HepG2 (cell line): ENCODE results near the gene NSD1. TPM values are rescaled to one million over a fixed set of nuclear protein-coding genes. Genes with fewer than 3 reads are reported as not detected.

Experiments used
- ATAC-seq: fragments of 200-7000 bp; cut with Tn5 transposase; 3 replicates; pipeline ENCODE4 v1.9.1; 2020; ENCODE audit warnings: mild to moderate bottlenecking, moderate library complexity
- BruUV-seq: library from RNA; stranded (reverse); fragments of 400-500 nt; replicated peaks from 2 replicates; lab custom pipeline; 2021; lab: Mats Ljungman, UMichigan
- CTCF ChIA-PET: fragments of 300-600 bp; formaldehyde crosslinking; extraction: SDS; loops from one replicate; lab custom pipeline; 2021; ENCODE audit warnings: low total read pairs, inconsistent platforms, low intra/inter-chr PET ratio; lab: Yijun Ruan, JAX
- POLR2A ChIA-PET: fragments of 350-600 bp; sonication (Branson Sonifier 250); formaldehyde crosslinking; loops from one replicate; lab custom pipeline; 2020; ENCODE audit warnings: antibody characterized with exemption, inconsistent platforms; lab: Yijun Ruan, JAX
- DNase-seq: peaks from one replicate; pipeline ENCODE4 v3.0.0-alpha.2; 2015; ENCODE audit warnings: low spot score
- FAIRE-seq: peaks from 3 replicates; lab custom pipeline; 2011; peaks lifted over from hg19 to GRCh38; lab: Jason Lieb, UNC
- H2AFZ ChIP-seq: one replicate; pipeline ENCODE4 v1.6.1; 2011; ENCODE audit warnings: low read length, inconsistent platforms
- H3K27ac ChIP-seq: fragments of 300-600 bp; 3 replicates; pipeline ENCODE4 v1.8.0; 2011; ENCODE audit warnings: mixed run types, mild to moderate bottlenecking, mixed read lengths, low read length, inconsistent platforms; ENCODE audit not compliant: insufficient read depth; ENCODE audit errors: extremely low read length
- H3K27me3 ChIP-seq, 2 experiments: fragments of 200-600 bp in 1 of 2; 2 replicates in 1 of 2; 3 replicates in 1 of 2; pipeline versions ENCODE4 v1.6.0 to v1.8.0; 2011; ENCODE audit warnings: low read length in 2 of 2, mild to moderate bottlenecking in 2 of 2, moderate library complexity in 2 of 2, inconsistent platforms in 1 of 2; ENCODE audit not compliant: insufficient read depth in 2 of 2, control insufficient read depth in 1 of 2
- H3K36me3 ChIP-seq, 2 experiments: fragments of 200-600 bp in 1 of 2; replicated peaks in 1 of 2; 2 replicates in 1 of 2; 3 replicates in 1 of 2; pipeline versions ENCODE4 v1.5.1 to v1.8.0; 2011; ENCODE audit warnings: low read length in 2 of 2, inconsistent platforms in 1 of 2; ENCODE audit not compliant: insufficient read depth in 2 of 2, control insufficient read depth in 1 of 2
- H3K4me1 ChIP-seq: 2 replicates; pipeline ENCODE4 v1.5.1; 2012; ENCODE audit warnings: low read length, inconsistent platforms; ENCODE audit not compliant: insufficient read depth
- H3K4me2 ChIP-seq: 2 replicates; pipeline ENCODE4 v1.6.0; 2011; ENCODE audit warnings: low read depth, low read length, inconsistent platforms
- H3K4me3 ChIP-seq, 3 experiments: fragments of 200-600 bp in 1 of 3; sonication (generic), shearing (Covaris generic) in 1 of 3; replicated peaks in 1 of 3; 2 replicates each; pipeline ENCODE4 v1.5.1; 2011 to 2016; ENCODE audit warnings: low read length in 3 of 3, inconsistent platforms in 2 of 3, low read depth in 2 of 3, mild to moderate bottlenecking in 2 of 3, control low read depth in 1 of 3, mixed read lengths in 1 of 3; ENCODE audit not compliant: insufficient read depth in 1 of 3
- H3K79me2 ChIP-seq: one replicate; pipeline ENCODE4 v1.6.1; 2011; ENCODE audit warnings: low read length, inconsistent platforms; ENCODE audit not compliant: insufficient read depth
- H3K9ac ChIP-seq: 2 replicates; pipeline ENCODE4 v1.6.0; 2011; ENCODE audit warnings: mild to moderate bottlenecking, low read depth, low read length, inconsistent platforms; ENCODE audit not compliant: insufficient read depth
- H3K9me3 ChIP-seq: 2 replicates; pipeline ENCODE4 v1.5.1; 2012; ENCODE audit warnings: mild to moderate bottlenecking, low read length
- H4K20me1 ChIP-seq: 2 replicates; pipeline ENCODE4 v1.6.0; 2011; ENCODE audit warnings: inconsistent platforms, mild to moderate bottlenecking, low read length, moderate library complexity; ENCODE audit not compliant: insufficient read depth
- ASH2L ChIP-seq: fragments of 300-600, 200-600 bp; sonication (generic); IDR thresholded peaks from 2 replicates; pipeline ENCODE4 v1.7.0; 2017; ENCODE audit warnings: low read depth, mild to moderate bottlenecking, moderate library complexity, mixed read lengths, low read length; ENCODE audit not compliant: insufficient read length
- FOXA1 ChIP-seq, 2 experiments: fragments of 450-650 bp in 1 of 2; sonication (generic) in 1 of 2; formaldehyde crosslinking in 1 of 2; IDR thresholded peaks; 2 replicates each; pipeline versions ENCODE4 v1.4.0 to v1.6.1; 2016 to 2020; ENCODE audit warnings: missing genetic modification reagents in 1 of 2
- KDM5A ChIP-seq: fragments of 200-600 bp; sonication (generic); IDR thresholded peaks from 2 replicates; pipeline ENCODE4 v1.7.0; 2018; ENCODE audit warnings: antibody characterized with exemption, mild to moderate bottlenecking, low read length, borderline replicate concordance
- MXD4 ChIP-seq: IDR thresholded peaks from 2 replicates; pipeline ENCODE4 v1.6.1; 2016; ENCODE audit warnings: mild to moderate bottlenecking, missing biosample characterization, missing genetic modification reagents
- RARG ChIP-seq: sonication (generic); formaldehyde crosslinking; IDR thresholded peaks from 2 replicates; pipeline ENCODE4 v1.4.0; 2020; ENCODE audit warnings: low read depth, mild to moderate bottlenecking, missing genetic modification reagents
- SMAD1 ChIP-seq: sonication (generic); formaldehyde crosslinking; IDR thresholded peaks from 2 replicates; pipeline ENCODE4 v1.4.0; 2020; ENCODE audit warnings: missing genetic modification reagents, low read depth, mild to moderate bottlenecking, borderline replicate concordance
- TOPORS ChIP-seq: sonication (generic); formaldehyde crosslinking; IDR thresholded peaks from 2 replicates; pipeline ENCODE4 v1.8.0; 2023; ENCODE audit warnings: mild to moderate bottlenecking, missing genetic modification reagents
- YEATS4 ChIP-seq: sonication (generic); formaldehyde crosslinking; IDR thresholded peaks from 2 replicates; pipeline ENCODE4 v1.4.0; 2020; ENCODE audit warnings: missing genetic modification reagents, borderline replicate concordance
- ZFY ChIP-seq: sonication (generic); formaldehyde crosslinking; IDR thresholded peaks from 2 replicates; pipeline ENCODE4 v1.4.0; 2020; ENCODE audit warnings: missing genetic modification reagents
- ZNF337 ChIP-seq: sonication (generic); formaldehyde crosslinking; IDR thresholded peaks from 2 replicates; pipeline ENCODE4 v1.5.1; 2020; ENCODE audit warnings: missing genetic modification reagents, low read depth, mild to moderate bottlenecking, borderline replicate concordance
- ZNF567 ChIP-seq: sonication (generic); formaldehyde crosslinking; IDR thresholded peaks from 2 replicates; pipeline ENCODE4 v1.8.1; 2023; ENCODE audit warnings: mild to moderate bottlenecking, missing genetic modification reagents, borderline replicate concordance
- ZNF816 ChIP-seq: sonication (generic); formaldehyde crosslinking; IDR thresholded peaks from 2 replicates; pipeline ENCODE4 v1.8.0; 2022; ENCODE audit warnings: missing genetic modification reagents, mild to moderate bottlenecking, borderline replicate concordance
- ZNF850 ChIP-seq: sonication (generic); formaldehyde crosslinking; conservative IDR thresholded peaks from 2 replicates; pipeline ENCODE4 v1.9.0; 2021; ENCODE audit warnings: mild to moderate bottlenecking, missing genetic modification reagents
- WGBS: methylation state at CpG from one replicate; pipeline ENCODE4 v1.1.6; 2017; ENCODE audit warnings: low lambda C conversion rate; 5-methylcytosine and 5-hydroxymethylcytosine counted together
- in situ Hi-C: cut with HindIII; loops from 2 replicates; pipeline ENCODE4 v1.10.0; 2017; ENCODE audit warnings: low pct_unique_long_range_greater_than_20kb; ENCODE audit not compliant: extremely low pct_ligation_motif_present
- intact Hi-C: fragments of 100-400 bp; cut with micrococcal nuclease; formaldehyde crosslinking; loops from one replicate; pipeline ENCODE4 v1.10.0; 2022; ENCODE audit not compliant: unreplicated experiment
- polyA plus RNA-seq, 8 experiments: library from polyadenylated mRNA; depleted of rRNA in 3 of 8; stranded (reverse) in 7 of 8; unstranded in 1 of 8; fragments of >200 nt; fragmentation: Illumina TruSeq in 4 of 8; extraction: Trizol in 4 of 8; gene quantifications; 2 replicates each; pipeline versions ENCODE4 v1.2.1 to v1.2.3, GENCODE V29; 2011 to 2016; ENCODE audit warnings: low read depth in 4 of 8, missing spikeins in 1 of 8, mixed read lengths in 1 of 8; ENCODE audit not compliant: insufficient read depth in 1 of 8
- total RNA-seq, 5 experiments: library from RNA; depleted of rRNA; stranded (reverse); fragments of >200 nt; fragmentation: Illumina TruSeq; extraction: Trizol; gene quantifications; 2 replicates each; pipeline ENCODE4 v1.2.3, GENCODE V29; 2016; ENCODE audit warnings: low read depth in 1 of 5
- TF ChIP-seq, protein P1 (sequence below): sonication (generic); formaldehyde crosslinking; IDR thresholded peaks from 2 replicates; pipeline ENCODE4 v1.4.0; 2020; ENCODE audit warnings: missing genetic modification reagents
- TF ChIP-seq, protein P2 (sequence below): sonication (generic); formaldehyde crosslinking; IDR thresholded peaks from 2 replicates; pipeline ENCODE4 v1.8.1; 2022; ENCODE audit warnings: mild to moderate bottlenecking, missing genetic modification reagents
- TF ChIP-seq, protein P3 (sequence below): sonication (generic); formaldehyde crosslinking; IDR thresholded peaks from 2 replicates; pipeline ENCODE4 v1.5.0; 2020; ENCODE audit warnings: missing genetic modification reagents

The NSD1 gene
- total and polyA plus RNA-seq, 2 of the 13 experiments (the other 11 are each of a cell fraction or from before 2014, with no cell fraction given), result 0.01 to 0.09 TPM

DNA sequence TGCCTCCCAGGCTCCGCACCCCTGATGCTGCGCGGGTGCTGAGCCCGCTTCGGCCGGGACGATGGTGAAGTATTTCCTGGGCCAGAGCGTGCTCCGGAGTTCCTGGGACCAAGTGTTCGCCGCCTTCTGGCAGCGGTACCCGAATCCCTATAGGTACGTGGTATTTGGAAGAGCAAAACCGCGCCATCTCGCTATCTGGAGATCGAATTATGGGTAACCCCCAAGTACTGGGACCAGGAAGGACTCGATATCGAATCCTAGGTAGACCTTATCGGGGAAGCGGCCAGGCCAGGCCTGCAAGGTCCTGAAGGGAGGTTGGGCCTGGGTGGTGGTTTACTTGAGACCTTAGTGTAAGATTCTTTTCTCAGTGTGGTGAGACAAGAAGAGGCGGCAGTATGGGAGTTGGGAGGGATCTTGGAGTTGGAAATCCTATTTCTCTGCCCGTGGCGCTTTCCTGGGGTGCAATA is 170.4 kb downstream of the NSD1 start:
- intact Hi-C loops (loop anchor here (2.0 kb wide), 1 partner anchor 189 kb away; no protein-coding TSS in a partner anchor), in situ Hi-C loops (loop anchor here (5.0 kb wide), 1 partner anchor 192 kb away; no protein-coding TSS in a partner anchor)
- ChIA-PET CTCF (no interaction called here), POLR2A (interaction anchor here (0.9 to 1.7 kb wide), 3 partner anchors 48 to 190 kb away, joined by 3 to 7 read pairs (median 4); no protein-coding TSS in a partner anchor)
- DNase-seq (no peak), FAIRE-seq (no peak), ATAC-seq (no peak)
- H3K4me3 ChIP-seq, result peak overlapping the region; percentile 76 to 97 (median 85)
- H3K79me2 ChIP-seq, result peaks cover 31% of the 10 kb centered on the region
- no peaks in the 10 kb centered on the region for H3K9me3 ChIP-seq
- H3K27ac ChIP-seq, result peak overlapping the region; percentile 78
- peak overlapping the region; percentile 87 for H3K9ac ChIP-seq
- H3K27me3 ChIP-seq, result no peaks in the 10 kb centered on the region; a peak in 1 of 5 replicates
- BruUV-seq, result no TSS peak
- no peak overlapping the region for H2AFZ ChIP-seq
- H3K36me3 ChIP-seq, result peaks cover 7 to 36% of the 10 kb centered on the region in 2 experiments
- H3K4me1 ChIP-seq, result peaks cover 30% of the 10 kb centered on the region
- 0% methylated on average over 7 of the region's 25 CpGs for WGBS
- peaks cover 19% of the 10 kb centered on the region for H4K20me1 ChIP-seq
- H3K4me2 ChIP-seq, result peak overlapping the region; percentile 85
- TF ChIP-seq, protein P1, sequence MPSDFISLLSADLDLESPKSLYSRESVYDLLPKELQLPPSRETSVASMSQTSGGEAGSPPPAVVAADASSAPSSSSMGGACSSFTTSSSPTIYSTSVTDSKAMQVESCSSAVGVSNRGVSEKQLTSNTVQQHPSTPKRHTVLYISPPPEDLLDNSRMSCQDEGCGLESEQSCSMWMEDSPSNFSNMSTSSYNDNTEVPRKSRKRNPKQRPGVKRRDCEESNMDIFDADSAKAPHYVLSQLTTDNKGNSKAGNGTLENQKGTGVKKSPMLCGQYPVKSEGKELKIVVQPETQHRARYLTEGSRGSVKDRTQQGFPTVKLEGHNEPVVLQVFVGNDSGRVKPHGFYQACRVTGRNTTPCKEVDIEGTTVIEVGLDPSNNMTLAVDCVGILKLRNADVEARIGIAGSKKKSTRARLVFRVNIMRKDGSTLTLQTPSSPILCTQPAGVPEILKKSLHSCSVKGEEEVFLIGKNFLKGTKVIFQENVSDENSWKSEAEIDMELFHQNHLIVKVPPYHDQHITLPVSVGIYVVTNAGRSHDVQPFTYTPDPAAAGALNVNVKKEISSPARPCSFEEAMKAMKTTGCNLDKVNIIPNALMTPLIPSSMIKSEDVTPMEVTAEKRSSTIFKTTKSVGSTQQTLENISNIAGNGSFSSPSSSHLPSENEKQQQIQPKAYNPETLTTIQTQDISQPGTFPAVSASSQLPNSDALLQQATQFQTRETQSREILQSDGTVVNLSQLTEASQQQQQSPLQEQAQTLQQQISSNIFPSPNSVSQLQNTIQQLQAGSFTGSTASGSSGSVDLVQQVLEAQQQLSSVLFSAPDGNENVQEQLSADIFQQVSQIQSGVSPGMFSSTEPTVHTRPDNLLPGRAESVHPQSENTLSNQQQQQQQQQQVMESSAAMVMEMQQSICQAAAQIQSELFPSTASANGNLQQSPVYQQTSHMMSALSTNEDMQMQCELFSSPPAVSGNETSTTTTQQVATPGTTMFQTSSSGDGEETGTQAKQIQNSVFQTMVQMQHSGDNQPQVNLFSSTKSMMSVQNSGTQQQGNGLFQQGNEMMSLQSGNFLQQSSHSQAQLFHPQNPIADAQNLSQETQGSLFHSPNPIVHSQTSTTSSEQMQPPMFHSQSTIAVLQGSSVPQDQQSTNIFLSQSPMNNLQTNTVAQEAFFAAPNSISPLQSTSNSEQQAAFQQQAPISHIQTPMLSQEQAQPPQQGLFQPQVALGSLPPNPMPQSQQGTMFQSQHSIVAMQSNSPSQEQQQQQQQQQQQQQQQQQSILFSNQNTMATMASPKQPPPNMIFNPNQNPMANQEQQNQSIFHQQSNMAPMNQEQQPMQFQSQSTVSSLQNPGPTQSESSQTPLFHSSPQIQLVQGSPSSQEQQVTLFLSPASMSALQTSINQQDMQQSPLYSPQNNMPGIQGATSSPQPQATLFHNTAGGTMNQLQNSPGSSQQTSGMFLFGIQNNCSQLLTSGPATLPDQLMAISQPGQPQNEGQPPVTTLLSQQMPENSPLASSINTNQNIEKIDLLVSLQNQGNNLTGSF (CRISPR knock-in tag), result peak; percentile 5; the same call in 1 of the 2 replicates
- TF ChIP-seq SMAD1 (CRISPR knock-in tag), result 0 out of 2 replicates have a peak, but pooled peaks have one; percentile 4
- TF ChIP-seq MXD4 (CRISPR knock-in tag), result 0 out of 2 replicates have a peak, but pooled peaks have one; percentile 10
- TF ChIP-seq ZNF816, result peak; percentile 67; the same call in 1 of the 2 replicates
- TF ChIP-seq YEATS4 (CRISPR knock-in tag), result 0 out of 2 replicates have a peak, but pooled peaks have one; percentile 0
- TF ChIP-seq, protein P2, sequence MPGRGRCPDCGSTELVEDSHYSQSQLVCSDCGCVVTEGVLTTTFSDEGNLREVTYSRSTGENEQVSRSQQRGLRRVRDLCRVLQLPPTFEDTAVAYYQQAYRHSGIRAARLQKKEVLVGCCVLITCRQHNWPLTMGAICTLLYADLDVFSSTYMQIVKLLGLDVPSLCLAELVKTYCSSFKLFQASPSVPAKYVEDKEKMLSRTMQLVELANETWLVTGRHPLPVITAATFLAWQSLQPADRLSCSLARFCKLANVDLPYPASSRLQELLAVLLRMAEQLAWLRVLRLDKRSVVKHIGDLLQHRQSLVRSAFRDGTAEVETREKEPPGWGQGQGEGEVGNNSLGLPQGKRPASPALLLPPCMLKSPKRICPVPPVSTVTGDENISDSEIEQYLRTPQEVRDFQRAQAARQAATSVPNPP (CRISPR knock-in tag), result no peak
- TF ChIP-seq KDM5A, result peak; percentile 72
- no peak for TF ChIP-seq RARG
- peak; percentile 9; the same call in 1 of the 2 replicates for TF ChIP-seq TOPORS (CRISPR knock-in tag)
- peak; percentile 23 for TF ChIP-seq ASH2L
- no peak for TF ChIP-seq FOXA1 (IDR thresholded peaks at IDR 0.05)
- no peak for TF ChIP-seq FOXA1 (CRISPR knock-in tag; IDR thresholded peaks at IDR 0.05)
- TF ChIP-seq, protein P3, sequence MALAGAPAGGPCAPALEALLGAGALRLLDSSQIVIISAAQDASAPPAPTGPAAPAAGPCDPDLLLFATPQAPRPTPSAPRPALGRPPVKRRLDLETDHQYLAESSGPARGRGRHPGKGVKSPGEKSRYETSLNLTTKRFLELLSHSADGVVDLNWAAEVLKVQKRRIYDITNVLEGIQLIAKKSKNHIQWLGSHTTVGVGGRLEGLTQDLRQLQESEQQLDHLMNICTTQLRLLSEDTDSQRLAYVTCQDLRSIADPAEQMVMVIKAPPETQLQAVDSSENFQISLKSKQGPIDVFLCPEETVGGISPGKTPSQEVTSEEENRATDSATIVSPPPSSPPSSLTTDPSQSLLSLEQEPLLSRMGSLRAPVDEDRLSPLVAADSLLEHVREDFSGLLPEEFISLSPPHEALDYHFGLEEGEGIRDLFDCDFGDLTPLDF (CRISPR knock-in tag), result peak; percentile 2; the same call in 1 of the 2 replicates
- TF ChIP-seq ZNF337, result 0 out of 2 replicates have a peak, but pooled peaks have one; percentile 8
- TF ChIP-seq ZNF567 (CRISPR knock-in tag), result 0 out of 2 replicates have a peak, but pooled peaks have one; percentile 24
- TF ChIP-seq ZNF850, result peak; percentile 71; the same call in 1 of the 2 replicates
- TF ChIP-seq ZFY (CRISPR knock-in tag), result peak; percentile 37; the same call in 1 of the 2 replicates
